HL-60/S4 treated with phorbol 12-myristate 13-acetate at 8.2 ng/mL for 4 days and 3 days (cell line): ENCODE data around the gene C2orf80.
"Not testable (repeated sequence)": the region's sequence is repeated elsewhere in the genome, so short reads cannot be mapped to it uniquely, and the experiment has no call there.

Source experiments
- in situ Hi-C: fragments of 300-500 bp; cut with MboI; formaldehyde crosslinking; loops from 2 replicates; pipeline ENCODE4 v1.15.0; 2022; ENCODE audit warnings: low sequenced_read_pairs

C2orf80 gene

DNA sequence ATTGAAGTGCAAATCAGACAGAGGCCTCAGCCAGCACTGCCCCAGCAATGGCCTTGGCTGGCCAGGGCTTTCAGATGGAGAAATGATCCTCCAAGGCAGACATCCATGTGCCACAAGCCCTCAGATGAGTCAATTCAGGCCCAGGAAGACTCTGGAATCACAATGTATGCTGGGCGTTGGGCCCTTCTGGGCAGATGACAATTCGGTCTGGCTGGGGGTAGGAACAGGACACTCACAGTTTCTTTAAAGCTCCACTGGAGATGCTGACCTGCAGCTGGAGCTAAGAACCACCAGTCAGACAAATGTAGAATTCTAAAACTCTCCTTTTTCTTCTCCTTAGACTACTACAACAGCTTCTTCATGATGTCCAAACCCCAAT lies 53.1 kb downstream of the C2orf80 start:
- in situ Hi-C loops = no loop called here

- in situ Hi-C loops = no loop called here
These were observed 53.8 kb downstream of the C2orf80 start for GRCh38 chr2:208135794-208136715.

DNA sequence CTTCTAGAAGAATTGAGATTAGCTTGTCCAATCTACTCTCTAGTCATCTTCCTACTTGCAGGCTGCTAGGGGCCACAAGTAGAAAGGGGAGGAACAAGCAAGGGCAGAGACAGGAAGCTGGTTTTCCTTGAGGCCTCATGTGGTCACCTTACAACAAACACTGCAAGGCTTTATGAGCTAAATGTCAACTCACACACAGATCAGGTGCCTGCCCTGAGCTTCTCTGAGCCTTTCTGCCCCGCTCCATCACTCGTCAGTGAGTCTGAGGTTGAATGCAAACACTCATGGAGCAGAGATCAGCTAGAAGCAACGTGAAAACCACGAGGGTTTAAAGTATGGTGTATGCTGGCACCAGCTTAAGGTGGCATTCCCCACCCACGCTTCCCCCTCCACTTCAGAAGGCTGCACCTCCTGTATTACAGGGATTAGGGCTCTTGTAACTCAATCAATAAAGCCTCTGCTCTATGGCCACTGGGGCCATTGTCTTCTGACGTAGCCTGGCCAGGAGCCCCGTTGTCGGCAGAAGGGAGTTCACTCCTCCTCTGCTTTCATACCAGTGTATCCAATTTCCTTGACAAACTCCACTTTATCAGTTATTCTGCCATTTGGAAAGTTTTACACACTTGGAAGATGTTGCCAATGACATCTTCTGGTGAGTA lies 54.8 kb downstream of the C2orf80 start:
- in situ Hi-C loops = no loop called here

DNA sequence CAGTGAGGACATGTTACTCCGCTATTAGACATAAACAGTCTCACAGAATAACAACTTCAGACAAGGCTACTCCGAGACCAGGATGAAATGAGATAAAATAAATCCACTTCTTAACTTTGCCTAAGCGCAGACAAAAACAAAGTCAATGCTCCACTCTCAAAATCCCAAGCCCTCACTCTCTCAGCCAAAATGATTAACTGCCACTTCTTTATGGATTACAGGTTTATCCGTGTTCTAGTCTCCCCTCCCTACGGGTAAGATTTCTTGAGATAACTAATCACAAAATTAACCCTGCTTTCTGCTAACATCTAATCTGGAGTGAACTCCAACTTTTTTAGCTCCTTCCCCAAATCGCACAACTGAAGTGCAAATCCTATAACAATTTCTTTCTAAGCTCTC lies 59.1 kb downstream of the C2orf80 start:
- in situ Hi-C loops = no loop called here

- in situ Hi-C loops = no loop called here
These were observed 59.8 kb downstream of the C2orf80 start, which contains the start of gene CRYGC for GRCh38 chr2:208129744-208130711. CRYGC (minus strand) TSS chr2:208129828; CDS start chr2:208129792, 36 bp downstream.

- in situ Hi-C loops = no loop called here
These were observed 61.7 kb downstream of the C2orf80 start for GRCh38 chr2:208128136-208128535.

DNA sequence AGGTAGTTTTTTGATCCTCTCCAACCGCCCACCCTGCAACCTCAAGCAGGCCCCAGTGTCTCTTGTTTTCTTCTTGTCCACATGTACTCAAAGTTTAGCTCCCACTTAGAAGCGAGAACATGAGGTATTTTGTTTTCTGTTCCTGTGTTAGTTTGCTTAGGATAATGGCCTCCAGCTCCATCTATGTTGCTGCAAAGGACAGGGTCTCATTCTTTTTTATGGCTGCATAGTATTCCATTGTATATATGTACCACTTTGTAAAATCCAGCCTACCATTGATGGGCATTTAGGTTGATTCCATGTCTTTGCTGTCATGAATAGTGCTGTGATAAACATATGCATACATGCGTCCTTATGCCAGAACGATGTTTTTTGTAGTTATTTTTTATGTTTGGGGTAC lies 62.7 kb downstream of the C2orf80 start:
- in situ Hi-C loops = no loop called here

DNA sequence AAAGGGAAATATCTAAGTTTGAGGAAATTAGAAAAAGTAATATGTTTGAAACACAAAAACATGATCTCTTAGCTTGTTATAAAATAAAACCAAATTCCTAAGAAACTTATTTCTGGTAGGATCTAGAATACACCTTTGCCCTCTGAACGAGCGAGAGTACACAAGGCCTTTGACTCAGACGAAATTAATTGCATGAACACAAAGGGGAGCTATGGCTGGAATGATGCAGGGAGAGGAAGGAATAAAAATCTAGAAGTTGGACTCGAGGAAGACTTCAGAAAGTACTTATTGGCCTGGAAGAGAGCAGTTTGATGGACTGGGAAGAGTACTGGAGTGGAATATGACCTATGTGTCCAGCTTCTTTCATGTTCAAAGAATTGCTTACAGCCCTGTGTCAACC lies 64.6 kb downstream of the C2orf80 start:
- in situ Hi-C loops = no loop called here

DNA sequence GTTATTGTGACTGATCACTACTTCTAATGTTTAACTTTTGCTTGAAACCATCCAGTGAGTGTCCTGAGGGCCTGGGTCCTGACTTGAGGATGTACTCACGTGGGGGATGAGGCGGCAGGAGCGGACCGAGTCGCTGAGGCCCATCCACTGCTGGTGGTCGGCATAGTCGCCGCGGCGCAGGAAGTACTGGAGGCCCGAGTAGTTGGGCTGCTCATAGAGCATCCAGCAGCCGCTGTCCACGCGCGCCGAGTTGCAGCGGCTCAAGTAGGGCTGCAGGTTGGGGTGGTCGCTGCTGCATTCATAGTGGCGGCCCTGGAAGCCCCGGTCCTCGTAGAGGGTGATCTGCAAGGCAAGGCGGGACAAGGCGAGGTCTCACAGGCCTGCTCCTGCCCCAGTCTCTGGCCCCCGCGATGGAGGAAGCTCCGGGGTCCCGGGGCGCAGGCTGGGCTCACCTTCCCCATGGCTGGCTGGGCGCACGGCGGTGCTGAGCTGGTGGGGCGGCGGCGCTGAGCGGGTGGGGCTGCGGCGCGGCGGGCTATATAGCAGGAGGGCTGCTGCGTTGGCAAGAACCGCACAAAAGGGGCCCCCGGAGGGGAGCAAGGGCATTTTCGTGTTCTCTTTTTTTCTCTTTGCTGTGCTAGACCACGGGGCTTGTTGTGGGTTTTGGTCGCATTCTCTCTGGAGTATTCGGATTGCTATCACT lies 65.7 kb downstream of the C2orf80 start, which contains the start of gene CRYGD:
Gene CRYGD, minus strand, starts transcription at position 512 of the 703 bp plus-strand sequence. Its CDS starts 51 bp downstream, at position 461.
- in situ Hi-C loops = not testable (repeated sequence)

DNA sequence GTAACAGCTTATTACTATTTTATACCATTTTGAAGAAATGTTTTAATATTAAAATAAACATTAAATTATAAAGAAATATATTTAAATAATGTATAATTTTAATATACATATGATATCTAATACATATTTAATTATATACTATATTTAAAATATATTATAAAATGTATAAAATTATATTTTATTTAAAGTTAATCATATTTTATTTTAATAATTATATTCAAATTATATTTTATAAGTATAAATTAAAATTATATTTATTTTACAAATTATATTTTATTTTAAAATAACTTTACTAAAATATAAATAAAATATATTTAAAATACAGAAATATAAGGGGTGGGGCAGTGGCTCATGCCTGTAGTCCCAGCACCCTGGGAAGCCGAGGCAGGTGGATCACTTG lies 67.6 kb downstream of the C2orf80 start:
- in situ Hi-C loops = no loop called here

- in situ Hi-C loops = no loop called here
These were observed 70.9 kb downstream of the C2orf80 start for GRCh38 chr2:208118918-208119317.

DNA sequence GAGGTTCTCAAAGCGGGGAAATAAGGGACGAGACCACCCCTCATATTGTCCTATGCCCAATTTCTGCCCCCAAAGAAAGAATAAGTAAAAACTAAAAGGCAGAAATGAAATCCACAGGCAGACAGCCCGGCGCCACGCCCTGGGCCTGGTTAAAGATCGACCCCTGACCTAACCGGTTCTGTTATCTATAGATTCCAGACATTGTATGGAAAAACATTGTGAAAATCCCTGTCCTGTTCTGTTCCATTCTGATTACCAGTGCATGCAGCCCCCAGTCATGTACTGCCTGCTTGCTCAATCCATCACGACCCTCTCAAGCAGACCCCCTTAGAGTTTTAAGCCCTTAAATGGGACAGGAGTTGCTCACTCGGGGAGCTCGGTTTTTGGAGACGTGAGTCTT lies 72.4 kb downstream of the C2orf80 start:
- in situ Hi-C loops = not testable (repeated sequence)
